Measurements from ENCODE around the gene STRN3.

GRCh38 chr14:31043379-31043778 is 17.2 kb upstream of the STRN3 start:
- TF ChIP-seq POLR2A (IDR thresholded peaks at IDR 0.05): no peak
- TF ChIP-seq CTCF (IDR thresholded peaks at IDR 0.05 in 8 of 11, conservative IDR thresholded peaks at IDR 0.05 in 3 of 11): no peak
- TF ChIP-seq POLR2AphosphoS5 (IDR thresholded peaks at IDR 0.05): no peak

Measured in spleen (tissue), 7 donors.